Esophagus squamous epithelium (tissue), 5 donors: Measurements from ENCODE around the gene PDHB. TPM values are rescaled to one million over a fixed set of nuclear protein-coding genes. Genes with fewer than 3 reads are reported as not detected.
A peak's percentile ranks its signal among the peaks of the same experiment; 100 is the strongest.

ENCODE experiments used
- DNase-seq: peaks from one replicate; lab custom pipeline; 2025; lab: John Stamatoyannopoulos, UW
- H3K27ac ChIP-seq, 4 donors: fragments of 200-600 bp; sonication (generic); one replicate each; pipeline ENCODE4 v1.5.1; 2016 to 2019; ENCODE audit warnings: mild to moderate bottlenecking in 1 of 4
- H3K27me3 ChIP-seq, 4 donors: fragments of 200-600 bp; sonication (generic); 1 replicate in 3 of 4; 2 replicates in 1 of 4; pipeline versions ENCODE4 v1.5.1 to v1.6.0; 2017 to 2021; ENCODE audit warnings: antibody characterized with exemption in 1 of 4
- H3K36me3 ChIP-seq, 3 donors: fragments of 200-600 bp; sonication (generic); one replicate each; pipeline ENCODE4 v1.5.1; 2016 to 2019
- H3K4me1 ChIP-seq, 3 donors: fragments of 200-600 bp; sonication (generic); one replicate each; pipeline ENCODE4 v1.5.1; 2017 to 2019
- H3K4me3 ChIP-seq, 4 donors: fragments of 200-600 bp; sonication (generic); 1 replicate in 3 of 4; 2 replicates in 1 of 4; pipeline ENCODE4 v1.5.1; 2016 to 2019; ENCODE audit warnings: mild to moderate bottlenecking in 2 of 4, moderate library complexity in 1 of 4
- H3K9me3 ChIP-seq, 3 donors: fragments of 200-600 bp; sonication (generic); one replicate each; pipeline ENCODE4 v1.5.1; 2016 to 2019
- CTCF ChIP-seq, 6 experiments: fragments of 450-650 bp in 4 of 6; fragments of 200-600 bp in 2 of 6; sonication (generic) in 2 of 6; IDR thresholded peaks; one replicate each; pipeline ENCODE4 v1.5.1; 2016 to 2019; ENCODE audit warnings: antibody characterized with exemption in 6 of 6, mild to moderate bottlenecking in 4 of 6, moderate library complexity in 4 of 6
- POLR2A ChIP-seq, 4 donors: fragments of 450-650 bp; IDR thresholded peaks; one replicate each; pipeline ENCODE4 v1.6.1; 2017; ENCODE audit warnings: antibody characterized with exemption in 4 of 4, mild to moderate bottlenecking in 4 of 4, moderate library complexity in 3 of 4
- WGBS, 2 donors: methylation state at CpG; one replicate each; pipeline ENCODE4 v1.1.5; 2018; 5-methylcytosine and 5-hydroxymethylcytosine counted together
- intact Hi-C: fragments of 100-400 bp; cut with DNase I; formaldehyde crosslinking; loops from one replicate; pipeline ENCODE4 v1.15.0; 2022
- total RNA-seq, 4 donors: library from RNA; depleted of rRNA; stranded (reverse); fragments of >200 nt; gene quantifications; one replicate each; pipeline ENCODE4 v1.1.0, GENCODE V29; 2016
- donor health status: DM: yes; HTN: yes; CAD: no.

Gene PDHB
- total RNA-seq, 4 donors from 2014 or later, result 52.6 to 104 (median 83.0) TPM

GRCh38 chr3:58422756-58423325 is 10.8 kb downstream of the PDHB start:
- Histone ChIP-seq H3K9me3 (no peaks in the 10 kb centered on the region), H3K36me3 (peaks cover 19 to 73% (median 22%) of the 10 kb centered on the region in 3 donors), H3K4me3 (no peak overlapping the region), H3K4me1 (peaks cover 0 to 17% (median 15%) of the 10 kb centered on the region in 3 donors), H3K27me3 (no peaks in the 10 kb centered on the region), H3K27ac (no peak overlapping the region)
- 71 to 89% methylated on average over 3 to 8 of the region's 8 CpGs for WGBS, 2 donors
- DNase-seq, result no peak
- TF ChIP-seq CTCF (IDR thresholded peaks at IDR 0.05) (peak in 2 of 6 experiments; percentile 9 to 23), POLR2A (IDR thresholded peaks at IDR 0.05) (no peak)
- intact Hi-C loops, result no loop called here

GRCh38 chr3:58421004-58421403 is 12.6 kb downstream of the PDHB start:
- Histone ChIP-seq H3K27ac (no peak overlapping the region), H3K36me3 (peaks cover 9 to 55% (median 10%) of the 10 kb centered on the region in 3 donors), H3K9me3 (no peaks in the 10 kb centered on the region), H3K4me3 (no peak overlapping the region), H3K27me3 (no peaks in the 10 kb centered on the region), H3K4me1 (peaks cover 0 to 17% (median 15%) of the 10 kb centered on the region in 3 donors)
- no peak for TF ChIP-seq CTCF (IDR thresholded peaks at IDR 0.05)
- TF ChIP-seq POLR2A (IDR thresholded peaks at IDR 0.05), result no peak
- WGBS, 2 donors, result 82 to 98% methylated on average over 4 to 7 of the region's 7 CpGs
- intact Hi-C loops, result no loop called here
- no peak for DNase-seq

DNA sequence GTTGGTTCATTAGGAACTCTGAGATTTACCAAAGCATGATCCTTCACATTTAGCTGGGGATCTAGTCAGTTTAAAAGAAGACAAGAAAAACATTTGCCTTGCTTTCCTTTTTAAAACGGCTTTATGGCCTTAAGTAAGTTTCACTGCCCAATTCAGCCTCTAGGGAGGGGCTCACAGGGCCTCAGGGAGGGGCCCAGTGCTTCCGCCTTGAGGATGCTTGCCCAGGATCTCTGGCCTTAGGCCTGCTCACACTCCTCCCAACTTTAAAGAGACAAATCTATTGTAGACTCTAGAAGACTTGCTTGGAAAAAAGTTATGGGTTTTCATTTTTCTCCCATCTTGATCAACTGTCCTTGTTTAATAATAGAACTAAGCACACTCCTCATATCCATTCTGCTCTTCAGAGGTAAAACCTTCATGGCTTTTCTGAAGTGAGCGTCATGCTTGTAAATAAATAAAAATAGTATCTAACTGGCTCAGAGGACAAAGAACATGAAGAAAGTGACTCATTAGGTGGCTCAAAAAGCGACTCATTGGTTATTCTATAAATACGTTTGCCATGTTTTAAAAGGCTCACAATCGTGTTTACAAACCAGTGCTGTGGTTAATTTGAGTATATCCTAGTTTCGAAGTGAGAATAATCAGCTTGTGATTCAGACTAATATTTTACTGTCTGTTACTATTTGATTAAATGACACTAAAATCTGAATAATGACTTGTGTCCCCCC is 13.7 kb downstream of the PDHB start:
- no peak overlapping the region for H3K4me3 ChIP-seq
- TF ChIP-seq POLR2A (IDR thresholded peaks at IDR 0.05) (no peak), CTCF (IDR thresholded peaks at IDR 0.05) (no peak)
- no peaks in the 10 kb centered on the region for H3K9me3 ChIP-seq
- H3K36me3 ChIP-seq, result peaks cover 8 to 52% (median 10%) of the 10 kb centered on the region in 3 donors
- intact Hi-C loops, result no loop called here
- H3K4me1 ChIP-seq, result peaks cover 0 to 17% (median 14%) of the 10 kb centered on the region in 3 donors
- DNase-seq, result no peak
- H3K27me3 ChIP-seq, result no peaks in the 10 kb centered on the region
- peak overlapping the region; percentile 39 to 67 (median 60) for H3K27ac ChIP-seq
- WGBS, 2 donors, result 42 to 44% methylated on average over 7 of the region's 7 CpGs

DNA sequence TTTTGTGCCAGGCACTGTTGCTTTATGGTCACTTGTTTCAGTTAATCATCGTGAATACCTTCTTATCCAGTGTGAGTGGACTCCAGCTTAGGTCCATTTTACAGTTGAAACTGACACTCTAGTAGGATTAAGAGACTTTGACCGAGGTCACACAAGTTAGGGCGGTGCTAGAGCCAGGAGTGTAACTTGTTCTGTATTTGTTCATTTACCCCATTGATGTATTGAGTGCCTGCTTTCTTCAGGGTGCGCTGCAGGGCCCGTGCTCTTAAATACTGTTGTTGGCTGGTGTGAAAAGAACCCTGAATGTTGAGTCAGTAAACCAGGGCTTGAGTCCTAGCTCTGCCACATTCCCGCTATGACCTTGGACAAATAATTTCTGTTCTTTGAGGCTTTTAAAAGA is 15.4 kb downstream of the PDHB start:
- Histone ChIP-seq H3K36me3 (peaks cover 0 to 36% (median 4%) of the 10 kb centered on the region in 3 donors), H3K27ac (no peak overlapping the region), H3K4me3 (no peak overlapping the region), H3K4me1 (peaks cover 0 to 20% (median 11%) of the 10 kb centered on the region in 3 donors), H3K27me3 (no peaks in the 10 kb centered on the region), H3K9me3 (no peaks in the 10 kb centered on the region)
- DNase-seq, result no peak
- 85 to 87% methylated on average over 6 of the region's 6 CpGs for WGBS, 2 donors
- intact Hi-C loops, result no loop called here
- no peak for TF ChIP-seq POLR2A (IDR thresholded peaks at IDR 0.05)
- no peak for TF ChIP-seq CTCF (IDR thresholded peaks at IDR 0.05)

DNA sequence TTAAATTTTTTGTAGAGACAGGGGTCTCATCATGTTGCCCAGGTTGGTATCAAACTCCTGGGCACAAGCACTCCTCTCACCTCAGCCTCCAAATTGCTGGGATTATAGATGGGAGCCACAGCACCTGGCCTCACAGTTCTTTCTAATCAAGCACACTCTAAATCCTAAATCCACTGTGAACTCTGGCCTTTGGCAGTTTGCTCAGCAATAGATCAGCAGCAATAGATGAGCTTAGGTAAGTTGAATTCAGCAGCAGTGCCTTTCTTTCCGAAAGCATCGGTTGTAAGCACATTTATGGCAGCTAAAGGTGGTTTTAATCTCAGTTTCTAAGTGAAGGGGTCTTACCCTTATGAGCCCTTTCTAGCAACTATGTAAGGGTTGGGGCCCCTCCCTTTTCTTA is 16.6 kb downstream of the PDHB start:
- Histone ChIP-seq H3K36me3 (peaks cover 0 to 36% (median 7%) of the 10 kb centered on the region in 3 donors), H3K4me1 (peaks cover 0 to 20% (median 11%) of the 10 kb centered on the region in 3 donors), H3K9me3 (no peaks in the 10 kb centered on the region), H3K27me3 (no peaks in the 10 kb centered on the region), H3K27ac (no peak overlapping the region), H3K4me3 (no peak overlapping the region)
- TF ChIP-seq CTCF (IDR thresholded peaks at IDR 0.05) (no peak), POLR2A (IDR thresholded peaks at IDR 0.05) (no peak)
- WGBS, 2 donors, result 84 to 93% methylated on average over 2 of the region's 2 CpGs
- intact Hi-C loops, result no loop called here
- DNase-seq, result no peak
